PC-9 (cell line): ENCODE data around the gene ERRFI1.

Experiments used
- EZH2 ChIP-seq: fragments of 200-600 bp; sonication (generic); IDR thresholded peaks from 2 replicates; pipeline ENCODE4 v1.8.0; 2017; ENCODE audit warnings: antibody characterized with exemption, low read depth
- TF ChIP-seq, protein P1 (sequence below): fragments of 200-600 bp; sonication (generic); conservative IDR thresholded peaks from 2 replicates; pipeline ENCODE4 v1.6.1; 2017; ENCODE audit warnings: mixed run types, antibody characterized with exemption, mild to moderate bottlenecking, moderate library complexity

DNA sequence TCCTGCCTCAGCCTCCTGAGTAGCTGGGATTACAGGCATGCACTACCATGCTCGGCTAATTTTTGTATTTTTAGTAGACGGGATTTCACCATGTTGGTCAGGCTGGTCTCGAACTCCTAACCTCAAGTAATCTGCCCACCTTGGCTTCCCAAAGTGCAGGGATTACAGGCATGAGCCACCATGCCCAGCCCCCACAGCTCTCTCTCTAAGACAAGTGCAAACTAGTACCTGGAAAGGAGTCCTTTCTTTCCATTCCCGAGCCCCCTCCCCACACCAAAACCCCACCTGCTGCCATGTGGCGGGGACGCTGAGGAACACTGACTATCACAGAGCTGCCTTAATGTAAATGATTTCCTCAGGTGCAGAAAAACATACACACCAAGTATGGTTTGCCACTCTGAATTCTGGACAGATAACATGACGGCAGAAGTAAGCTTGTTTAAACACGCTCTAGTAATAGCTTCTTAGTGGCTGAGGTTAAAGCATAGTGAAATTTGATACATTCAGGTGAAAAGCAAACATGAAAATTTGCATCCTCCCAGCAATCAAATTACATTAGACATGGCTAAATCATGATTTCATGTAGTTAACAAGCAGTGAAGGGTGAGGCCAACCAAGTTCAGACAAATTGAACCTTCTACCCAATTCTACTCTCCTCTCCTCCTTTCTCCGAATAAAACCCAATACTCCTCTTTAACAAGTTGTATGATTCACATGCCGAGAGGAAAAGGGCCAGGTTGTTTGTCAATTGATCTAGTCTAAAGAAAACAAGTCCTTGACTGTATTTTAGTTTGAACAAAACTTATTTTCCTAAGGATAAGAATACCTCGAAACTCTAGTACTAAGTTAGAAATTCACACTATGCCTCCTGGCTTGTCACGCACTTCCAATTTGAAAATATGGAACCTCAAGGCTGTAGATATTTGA lies 19.8 kb downstream of the ERRFI1 start:
- TF ChIP-seq EZH2 = no peak
- TF ChIP-seq, protein P1, sequence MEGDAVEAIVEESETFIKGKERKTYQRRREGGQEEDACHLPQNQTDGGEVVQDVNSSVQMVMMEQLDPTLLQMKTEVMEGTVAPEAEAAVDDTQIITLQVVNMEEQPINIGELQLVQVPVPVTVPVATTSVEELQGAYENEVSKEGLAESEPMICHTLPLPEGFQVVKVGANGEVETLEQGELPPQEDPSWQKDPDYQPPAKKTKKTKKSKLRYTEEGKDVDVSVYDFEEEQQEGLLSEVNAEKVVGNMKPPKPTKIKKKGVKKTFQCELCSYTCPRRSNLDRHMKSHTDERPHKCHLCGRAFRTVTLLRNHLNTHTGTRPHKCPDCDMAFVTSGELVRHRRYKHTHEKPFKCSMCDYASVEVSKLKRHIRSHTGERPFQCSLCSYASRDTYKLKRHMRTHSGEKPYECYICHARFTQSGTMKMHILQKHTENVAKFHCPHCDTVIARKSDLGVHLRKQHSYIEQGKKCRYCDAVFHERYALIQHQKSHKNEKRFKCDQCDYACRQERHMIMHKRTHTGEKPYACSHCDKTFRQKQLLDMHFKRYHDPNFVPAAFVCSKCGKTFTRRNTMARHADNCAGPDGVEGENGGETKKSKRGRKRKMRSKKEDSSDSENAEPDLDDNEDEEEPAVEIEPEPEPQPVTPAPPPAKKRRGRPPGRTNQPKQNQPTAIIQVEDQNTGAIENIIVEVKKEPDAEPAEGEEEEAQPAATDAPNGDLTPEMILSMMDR = no peak
